Left hindlimb (tissue), 1 donor: ENCODE results near the gene RHBDL2.
"Not testable (repeated sequence)": the region's sequence is repeated elsewhere in the genome, so short reads cannot be mapped to it uniquely, and the experiment has no call there.

Experiments
- DNase-seq: peaks from one replicate; pipeline ENCODE4 v3.0.0-alpha.2; 2018

Gene RHBDL2

GRCh38 chr1:38941527-38942019 is at the start of gene RHBDL2:
RHBDL2 (minus strand) TSS chr1:38941830; CDS start chr1:38919212, 22,618 bp downstream.
- peak; percentile 80 for DNase-seq

- DNase-seq, result peak; percentile 99
Measured at GRCh38 chr1:38990738-38991637, 49.4 kb upstream of the RHBDL2 start, which contains the start of gene AKIRIN1. AKIRIN1 (plus strand) TSS chr1:38991276; CDS start chr1:38991381, 105 bp downstream.

GRCh38 chr1:38990386-38990737 is 48.7 kb upstream of the RHBDL2 start:
- DNase-seq, result no peak

GRCh38 chr1:38989979-38990378 is 48.3 kb upstream of the RHBDL2 start:
- DNase-seq, result no peak

- not testable (repeated sequence) for DNase-seq
Measured at GRCh38 chr1:38979380-38979779, 37.8 kb upstream of the RHBDL2 start.

GRCh38 chr1:38978245-38978542 is 36.6 kb upstream of the RHBDL2 start:
- not testable (repeated sequence) for DNase-seq

- DNase-seq, result not testable (repeated sequence)
Measured at GRCh38 chr1:38977399-38978244, 36.0 kb upstream of the RHBDL2 start.

GRCh38 chr1:38973659-38974437 is 32.2 kb upstream of the RHBDL2 start:
- DNase-seq, result no peak

- DNase-seq, result not testable (repeated sequence)
Measured at GRCh38 chr1:38973145-38973544, 31.5 kb upstream of the RHBDL2 start.

- DNase-seq, result no peak
Measured at GRCh38 chr1:38964140-38964548, 22.5 kb upstream of the RHBDL2 start.

GRCh38 chr1:38962560-38962959 is 20.9 kb upstream of the RHBDL2 start:
- DNase-seq, result no peak

GRCh38 chr1:38962113-38962512 is 20.5 kb upstream of the RHBDL2 start:
- no peak for DNase-seq

- DNase-seq, result no peak
Measured at GRCh38 chr1:38958967-38959366, 17.3 kb upstream of the RHBDL2 start.

- no peak for DNase-seq
Measured at GRCh38 chr1:38953433-38953860, 11.8 kb upstream of the RHBDL2 start.

GRCh38 chr1:38950553-38950952 is 8.9 kb upstream of the RHBDL2 start:
- DNase-seq, result no peak

- DNase-seq, result no peak
Measured at GRCh38 chr1:38944547-38944946, 2.9 kb upstream of the RHBDL2 start.

- no peak for DNase-seq
Measured at GRCh38 chr1:38942664-38943428, 1.2 kb upstream of the RHBDL2 start.

- DNase-seq, result no peak
Measured at GRCh38 chr1:38941093-38941492, 537 bp downstream of the RHBDL2 start.

- no peak for DNase-seq
Measured at GRCh38 chr1:38940339-38941047, 1.1 kb downstream of the RHBDL2 start.

- no peak for DNase-seq
Measured at GRCh38 chr1:38938722-38939260, 2.8 kb downstream of the RHBDL2 start.

- no peak for DNase-seq
Measured at GRCh38 chr1:38932571-38932970, 9.1 kb downstream of the RHBDL2 start.
